Ascending aorta (tissue), 2 donors: ENCODE measurements around the gene TECPR2. TPM values are rescaled to one million over a fixed set of nuclear protein-coding genes. Genes with fewer than 3 reads are reported as not detected.

Source experiments
- DNase-seq, 2 donors: peaks; one replicate each; pipeline ENCODE4 v3.0.0-alpha.2; 2019; ENCODE audit warnings: low spot score in 2 of 2
- H3K27ac ChIP-seq, 2 donors: fragments of 200-600 bp; sonication (generic); one replicate each; pipeline ENCODE4 v1.5.1; 2016 to 2017; ENCODE audit warnings: mild to moderate bottlenecking in 1 of 2
- H3K27me3 ChIP-seq: fragments of 200-600 bp; sonication (generic); one replicate; pipeline ENCODE4 v1.5.1; 2017
- H3K36me3 ChIP-seq, 2 donors: fragments of 200-600 bp; sonication (generic); one replicate each; pipeline ENCODE4 v1.5.1; 2016
- H3K4me1 ChIP-seq, 2 donors: fragments of 200-600 bp; sonication (generic); one replicate each; pipeline ENCODE4 v1.5.1; 2016 to 2017; ENCODE audit warnings: mild to moderate bottlenecking in 1 of 2
- H3K4me3 ChIP-seq, 2 donors: fragments of 200-600 bp; sonication (generic); one replicate each; pipeline ENCODE4 v1.5.1; 2016 to 2017; ENCODE audit warnings: mild to moderate bottlenecking in 1 of 2
- H3K9me3 ChIP-seq, 2 donors: fragments of 200-600 bp; sonication (generic); one replicate each; pipeline ENCODE4 v1.5.1; 2016
- CTCF ChIP-seq, 3 experiments: fragments of 200-600 bp in 2 of 3; fragments of 450-650 bp in 1 of 3; sonication (generic) in 2 of 3; IDR thresholded peaks; one replicate each; pipeline ENCODE4 v1.5.1; 2016 to 2019; ENCODE audit warnings: antibody characterized with exemption in 3 of 3, mild to moderate bottlenecking in 1 of 3, moderate library complexity in 1 of 3
- intact Hi-C: fragments of 100-400 bp; cut with DNase I; formaldehyde crosslinking; loops from one replicate; pipeline ENCODE4 v1.15.1; 2023
- total RNA-seq: library from RNA; depleted of rRNA; stranded (reverse); fragments of >200 nt; gene quantifications from one replicate; pipeline ENCODE4 v1.1.0, GENCODE V29; 2016

TECPR2 gene
- total RNA-seq, 1 donor from 2014 or later = 27.0 TPM

GRCh38 chr14:102500713-102501112 is 138.0 kb downstream of the TECPR2 start:
- H3K27ac ChIP-seq = peak overlapping the region; percentile 84 to 87
- intact Hi-C loops = loop anchor here (10.0 kb wide), 1 partner anchor 266 kb away; no protein-coding TSS in a partner anchor
- H3K4me1 ChIP-seq = peaks cover 3 to 15% of the 10 kb centered on the region in 2 donors
- no peak overlapping the region for H3K4me3 ChIP-seq
- H3K27me3 ChIP-seq = no peaks in the 10 kb centered on the region
- no peaks in the 10 kb centered on the region for H3K9me3 ChIP-seq
- TF ChIP-seq CTCF (IDR thresholded peaks at IDR 0.05) = no peak
- peaks cover 14 to 22% of the 10 kb centered on the region in 2 donors for H3K36me3 ChIP-seq
- DNase-seq = no peak

DNA sequence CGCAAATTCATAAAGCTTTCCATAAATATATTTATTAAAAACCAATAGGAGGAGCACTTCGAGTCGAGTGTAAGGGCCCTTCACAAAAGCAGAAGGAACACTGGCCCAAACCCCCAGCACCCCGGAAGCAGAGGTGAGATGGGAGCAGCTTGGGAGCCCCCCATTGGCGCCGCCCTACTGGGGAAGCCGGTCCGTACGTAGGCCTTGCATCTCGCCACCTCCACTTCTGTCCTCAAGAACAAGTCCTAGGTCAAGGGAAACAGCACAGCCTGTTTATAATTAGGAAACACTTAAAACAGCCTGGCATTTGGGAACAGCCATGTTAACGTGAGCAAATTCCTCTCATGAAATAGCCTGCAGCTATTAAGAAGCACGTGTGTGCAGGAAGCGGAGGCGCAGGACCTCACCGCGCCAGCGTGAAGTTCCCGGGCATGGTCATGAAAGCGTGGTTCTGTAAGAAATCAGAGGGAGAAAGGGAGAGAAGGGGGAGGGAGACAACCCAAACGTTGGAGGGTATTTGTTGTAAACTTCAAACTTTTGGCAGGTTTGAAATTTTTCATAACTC is 139.1 kb downstream of the TECPR2 start:
- Histone ChIP-seq H3K4me1 (peaks cover 3 to 15% of the 10 kb centered on the region in 2 donors), H3K27me3 (no peaks in the 10 kb centered on the region), H3K4me3 (no peak overlapping the region), H3K9me3 (no peaks in the 10 kb centered on the region), H3K27ac (no peak overlapping the region), H3K36me3 (peaks cover 14 to 21% of the 10 kb centered on the region in 2 donors)
- no peak for DNase-seq
- TF ChIP-seq CTCF (IDR thresholded peaks at IDR 0.05) = no peak
- intact Hi-C loops = loop anchor here (10.0 kb wide), 1 partner anchor 267 kb away; no protein-coding TSS in a partner anchor

- intact Hi-C loops = loop anchor here (10.0 kb wide), 1 partner anchor 268 kb away; no protein-coding TSS in a partner anchor
- H3K27me3 ChIP-seq = no peaks in the 10 kb centered on the region
- DNase-seq = no peak
- H3K27ac ChIP-seq = no peak overlapping the region
- H3K4me1 ChIP-seq = peaks cover 3 to 15% of the 10 kb centered on the region in 2 donors
- H3K4me3 ChIP-seq = no peak overlapping the region
- TF ChIP-seq CTCF (IDR thresholded peaks at IDR 0.05) = no peak
- peaks cover 10 to 15% of the 10 kb centered on the region in 2 donors for H3K36me3 ChIP-seq
- H3K9me3 ChIP-seq = no peaks in the 10 kb centered on the region
These were observed 139.8 kb downstream of the TECPR2 start for GRCh38 chr14:102502571-102502970.

DNA sequence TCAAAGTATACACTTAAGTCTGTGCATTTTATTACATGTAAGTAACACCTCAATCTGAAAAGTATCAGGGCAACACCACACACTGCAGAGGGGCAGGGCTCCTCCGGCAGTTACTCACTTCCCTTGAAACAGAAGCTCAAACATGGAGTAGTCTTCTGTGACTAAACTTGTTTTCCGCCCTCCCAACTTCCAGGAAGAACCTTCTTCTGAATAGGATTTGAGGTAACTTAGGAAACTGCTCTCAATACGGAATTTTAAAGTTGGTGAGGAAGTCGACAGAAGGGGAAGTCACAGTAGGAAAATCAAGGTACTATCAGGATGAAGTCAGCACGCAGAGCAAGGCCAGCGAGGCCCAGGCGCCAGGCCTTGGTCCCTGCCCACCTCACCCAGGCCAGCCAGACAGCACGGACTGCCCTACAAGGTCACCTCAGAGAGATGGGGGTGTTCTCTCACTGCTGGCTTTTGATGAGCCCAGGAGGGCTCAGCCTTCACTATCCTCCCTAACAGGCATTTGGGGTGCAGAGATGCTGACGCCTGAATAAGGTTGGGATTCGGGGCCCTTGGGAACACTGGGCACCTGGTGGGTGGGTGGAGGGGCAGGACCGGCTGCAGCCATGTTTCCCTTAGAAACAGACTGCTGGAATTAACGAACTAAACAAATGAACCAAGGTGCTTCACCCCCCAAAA is 141.0 kb downstream of the TECPR2 start:
- H3K36me3 ChIP-seq = peaks cover 1 to 5% of the 10 kb centered on the region in 2 donors
- H3K27ac ChIP-seq = peak overlapping the region; percentile 19 to 36

More for the DNA sequence above, 141.0 kb downstream of the TECPR2 start:
- Histone ChIP-seq H3K4me1 (peaks cover 3 to 16% of the 10 kb centered on the region in 2 donors), H3K9me3 (no peaks in the 10 kb centered on the region), H3K4me3 (no peak overlapping the region), H3K27me3 (no peaks in the 10 kb centered on the region)
- DNase-seq = no peak
- intact Hi-C loops = loop anchor here (10.0 kb wide), 1 partner anchor 269 kb away; no protein-coding TSS in a partner anchor
- no peak for TF ChIP-seq CTCF (IDR thresholded peaks at IDR 0.05)
